Measurements from ENCODE around the gene TRAM2. TPM values are rescaled to one million over a fixed set of nuclear protein-coding genes. Genes with fewer than 3 reads are reported as not detected.

TRAM2 gene
- total and polyA plus RNA-seq, 2 of the 13 experiments (the other 11 are each of a cell fraction or from before 2014, with no cell fraction given): 49.1 to 72.5 TPM

DNA sequence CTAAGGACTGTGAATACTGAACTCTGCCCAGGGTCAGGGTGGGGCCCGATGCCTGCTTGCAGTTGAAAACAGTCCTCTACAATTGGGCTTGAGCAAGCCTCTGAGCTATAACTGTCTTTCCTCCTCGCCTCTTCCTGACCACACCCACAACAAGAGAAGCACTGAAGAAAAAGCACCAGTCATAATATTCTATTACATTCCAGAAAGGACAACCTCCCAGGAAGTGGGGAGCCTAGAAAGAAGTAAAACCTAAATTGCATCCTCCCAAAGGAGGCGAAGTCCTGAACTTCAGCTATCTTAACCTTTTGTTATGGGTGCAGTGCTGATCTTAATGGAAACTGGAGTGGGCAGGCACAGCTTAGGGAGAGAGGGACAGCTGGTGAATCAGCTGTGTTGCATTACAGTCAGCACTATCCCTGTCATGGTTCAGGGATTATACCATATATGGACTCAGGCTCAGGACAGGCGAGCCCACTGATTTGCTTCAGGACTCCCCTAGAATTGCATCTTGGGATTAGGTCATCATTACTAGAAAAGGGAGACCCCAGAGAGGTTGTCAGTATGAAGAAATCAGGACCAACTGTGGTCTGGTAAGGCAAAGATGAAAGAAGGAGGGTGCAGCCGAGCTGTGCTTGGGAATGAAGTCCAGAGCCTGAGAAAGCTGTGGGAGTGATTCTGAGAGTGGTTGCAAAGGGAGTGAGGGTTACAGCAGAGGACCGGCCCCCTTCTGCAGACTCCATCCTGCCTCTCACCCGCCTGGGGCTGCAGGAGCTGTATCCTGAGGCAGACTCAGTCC lies 18.3 kb upstream of the TRAM2 start (continued):
- TF ChIP-seq SRF (IDR thresholded peaks at IDR 0.05; ENCODE audit: low read depth, low read length) (peak; percentile 94), ZNF501 (CRISPR knock-in tag; IDR thresholded peaks at IDR 0.05) (peak; percentile 53; the same call in 1 of the 2 replicates), NBN (conservative IDR thresholded peaks at IDR 0.05) (no peak), SIN3A (IDR thresholded peaks at IDR 0.05; ENCODE audit: borderline replicate concordance, low read depth, low read length) (peak; percentile 83; the same call in 1 of the 2 replicates), ZNF282 (IDR thresholded peaks at IDR 0.05; ENCODE audit: partially characterized antibody) (no peak), MIER3 (CRISPR knock-in tag; IDR thresholded peaks at IDR 0.05; ENCODE audit: borderline replicate concordance) (peak; percentile 50; the same call in 1 of the 2 replicates), MED1 (CRISPR knock-in tag; IDR thresholded peaks at IDR 0.05) (0 out of 2 replicates have a peak, but pooled peaks have one; percentile 16), IRF2 (CRISPR knock-in tag; IDR thresholded peaks at IDR 0.05) (0 out of 2 replicates have a peak, but pooled peaks have one; percentile 34), ZNF12 (CRISPR knock-in tag; IDR thresholded peaks at IDR 0.05) (peak; percentile 19; the same call in 1 of the 2 replicates), KLF9 (CRISPR knock-in tag; IDR thresholded peaks at IDR 0.05; ENCODE audit: low read depth) (0 out of 2 replicates have a peak, but pooled peaks have one; percentile 55), CREM (IDR thresholded peaks at IDR 0.05) (peak; percentile 39; the same call in 1 of the 2 replicates), CREM (CRISPR knock-in tag; IDR thresholded peaks at IDR 0.05) (no peak), ZNF256 (CRISPR knock-in tag; conservative IDR thresholded peaks at IDR 0.05) (no peak), ZNF543 (CRISPR knock-in tag; IDR thresholded peaks at IDR 0.05) (0 out of 2 replicates have a peak, but pooled peaks have one; percentile 3), FOXA1 (IDR thresholded peaks at IDR 0.05) (no peak), FOXA1 (CRISPR knock-in tag; IDR thresholded peaks at IDR 0.05) (no peak), ZNF263 (CRISPR knock-in tag; IDR thresholded peaks at IDR 0.05) (no peak), RBAK (CRISPR knock-in tag; IDR thresholded peaks at IDR 0.05) (no peak), TARDBP (CRISPR knock-in tag; IDR thresholded peaks at IDR 0.05) (peak; percentile 44; the same call in 1 of the 2 replicates), ARNTL (CRISPR knock-in tag; IDR thresholded peaks at IDR 0.05) (0 out of 2 replicates have a peak, but pooled peaks have one; percentile 13), SPEN (CRISPR knock-in tag; IDR thresholded peaks at IDR 0.05; ENCODE audit: low read depth) (peak; percentile 50; the same call in 1 of the 2 replicates), ZNF143 (CRISPR knock-in tag; IDR thresholded peaks at IDR 0.05) (0 out of 2 replicates have a peak, but pooled peaks have one; percentile 21), ZNF556 (CRISPR knock-in tag; IDR thresholded peaks at IDR 0.05; ENCODE audit: borderline replicate concordance) (peak; percentile 66; the same call in 1 of the 2 replicates)
- TF ChIP-seq, protein P1, sequence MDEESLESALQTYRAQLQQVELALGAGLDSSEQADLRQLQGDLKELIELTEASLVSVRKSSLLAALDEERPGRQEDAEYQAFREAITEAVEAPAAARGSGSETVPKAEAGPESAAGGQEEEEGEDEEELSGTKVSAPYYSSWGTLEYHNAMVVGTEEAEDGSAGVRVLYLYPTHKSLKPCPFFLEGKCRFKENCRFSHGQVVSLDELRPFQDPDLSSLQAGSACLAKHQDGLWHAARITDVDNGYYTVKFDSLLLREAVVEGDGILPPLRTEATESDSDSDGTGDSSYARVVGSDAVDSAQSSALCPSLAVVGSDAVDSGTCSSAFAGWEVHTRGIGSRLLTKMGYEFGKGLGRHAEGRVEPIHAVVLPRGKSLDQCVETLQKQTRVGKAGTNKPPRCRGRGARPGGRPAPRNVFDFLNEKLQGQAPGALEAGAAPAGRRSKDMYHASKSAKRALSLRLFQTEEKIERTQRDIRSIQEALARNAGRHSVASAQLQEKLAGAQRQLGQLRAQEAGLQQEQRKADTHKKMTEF (CRISPR knock-in tag; IDR thresholded peaks at IDR 0.05): peak; percentile 38; the same call in 1 of the 2 replicates
- TF ChIP-seq, protein P2, sequence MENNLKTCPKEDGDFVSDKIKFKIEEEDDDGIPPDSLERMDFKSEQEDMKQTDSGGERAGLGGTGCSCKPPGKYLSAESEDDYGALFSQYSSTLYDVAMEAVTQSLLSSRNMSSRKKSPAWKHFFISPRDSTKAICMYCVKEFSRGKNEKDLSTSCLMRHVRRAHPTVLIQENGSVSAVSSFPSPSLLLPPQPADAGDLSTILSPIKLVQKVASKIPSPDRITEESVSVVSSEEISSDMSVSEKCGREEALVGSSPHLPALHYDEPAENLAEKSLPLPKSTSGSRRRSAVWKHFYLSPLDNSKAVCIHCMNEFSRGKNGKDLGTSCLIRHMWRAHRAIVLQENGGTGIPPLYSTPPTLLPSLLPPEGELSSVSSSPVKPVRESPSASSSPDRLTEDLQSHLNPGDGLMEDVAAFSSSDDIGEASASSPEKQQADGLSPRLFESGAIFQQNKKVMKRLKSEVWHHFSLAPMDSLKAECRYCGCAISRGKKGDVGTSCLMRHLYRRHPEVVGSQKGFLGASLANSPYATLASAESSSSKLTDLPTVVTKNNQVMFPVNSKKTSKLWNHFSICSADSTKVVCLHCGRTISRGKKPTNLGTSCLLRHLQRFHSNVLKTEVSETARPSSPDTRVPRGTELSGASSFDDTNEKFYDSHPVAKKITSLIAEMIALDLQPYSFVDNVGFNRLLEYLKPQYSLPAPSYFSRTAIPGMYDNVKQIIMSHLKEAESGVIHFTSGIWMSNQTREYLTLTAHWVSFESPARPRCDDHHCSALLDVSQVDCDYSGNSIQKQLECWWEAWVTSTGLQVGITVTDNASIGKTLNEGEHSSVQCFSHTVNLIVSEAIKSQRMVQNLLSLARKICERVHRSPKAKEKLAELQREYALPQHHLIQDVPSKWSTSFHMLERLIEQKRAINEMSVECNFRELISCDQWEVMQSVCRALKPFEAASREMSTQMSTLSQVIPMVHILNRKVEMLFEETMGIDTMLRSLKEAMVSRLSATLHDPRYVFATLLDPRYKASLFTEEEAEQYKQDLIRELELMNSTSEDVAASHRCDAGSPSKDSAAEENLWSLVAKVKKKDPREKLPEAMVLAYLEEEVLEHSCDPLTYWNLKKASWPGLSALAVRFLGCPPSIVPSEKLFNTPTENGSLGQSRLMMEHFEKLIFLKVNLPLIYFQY (CRISPR knock-in tag; IDR thresholded peaks at IDR 0.05; ENCODE audit: borderline replicate concordance): no peak
- TF ChIP-seq, protein P3, sequence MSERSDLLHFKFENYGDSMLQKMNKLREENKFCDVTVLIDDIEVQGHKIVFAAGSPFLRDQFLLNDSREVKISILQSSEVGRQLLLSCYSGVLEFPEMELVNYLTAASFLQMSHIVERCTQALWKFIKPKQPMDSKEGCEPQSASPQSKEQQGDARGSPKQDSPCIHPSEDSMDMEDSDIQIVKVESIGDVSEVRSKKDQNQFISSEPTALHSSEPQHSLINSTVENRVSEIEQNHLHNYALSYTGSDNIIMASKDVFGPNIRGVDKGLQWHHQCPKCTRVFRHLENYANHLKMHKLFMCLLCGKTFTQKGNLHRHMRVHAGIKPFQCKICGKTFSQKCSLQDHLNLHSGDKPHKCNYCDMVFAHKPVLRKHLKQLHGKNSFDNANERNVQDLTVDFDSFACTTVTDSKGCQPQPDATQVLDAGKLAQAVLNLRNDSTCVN (CRISPR knock-in tag; IDR thresholded peaks at IDR 0.05; ENCODE audit: borderline replicate concordance): peak; percentile 32; the same call in 1 of the 2 replicates

All from HepG2 (cell line).